ENCODE data around the gene TRIM44. TPM values are rescaled to one million over a fixed set of nuclear protein-coding genes. Genes with fewer than 3 reads are reported as not detected.

Gene TRIM44
- total RNA-seq, 1 donor from 2014 or later = 42.3 TPM

DNA sequence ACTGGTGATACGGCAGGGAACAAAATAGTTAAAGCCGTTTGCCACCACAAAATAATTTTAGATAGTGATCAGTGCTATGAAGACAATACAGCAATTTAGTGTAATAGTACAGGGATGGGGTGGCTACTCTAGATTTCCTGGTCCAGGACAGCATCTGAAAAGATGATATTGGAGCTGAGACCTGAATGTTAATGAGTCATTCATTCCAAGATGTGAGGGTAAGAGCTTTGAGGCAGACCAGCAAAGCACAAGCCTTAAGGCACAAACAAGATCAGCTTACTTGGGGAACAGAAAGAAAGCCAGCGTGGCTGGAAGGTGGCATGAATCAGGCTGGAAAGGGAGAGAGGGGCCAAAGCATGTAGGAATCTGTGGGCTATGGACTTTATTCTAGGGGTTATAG lies 132.3 kb downstream of the TRIM44 start:
- no peaks in the 10 kb centered on the region for H3K27me3 ChIP-seq (ENCODE audit: low read depth)
- TF ChIP-seq, protein P1, sequence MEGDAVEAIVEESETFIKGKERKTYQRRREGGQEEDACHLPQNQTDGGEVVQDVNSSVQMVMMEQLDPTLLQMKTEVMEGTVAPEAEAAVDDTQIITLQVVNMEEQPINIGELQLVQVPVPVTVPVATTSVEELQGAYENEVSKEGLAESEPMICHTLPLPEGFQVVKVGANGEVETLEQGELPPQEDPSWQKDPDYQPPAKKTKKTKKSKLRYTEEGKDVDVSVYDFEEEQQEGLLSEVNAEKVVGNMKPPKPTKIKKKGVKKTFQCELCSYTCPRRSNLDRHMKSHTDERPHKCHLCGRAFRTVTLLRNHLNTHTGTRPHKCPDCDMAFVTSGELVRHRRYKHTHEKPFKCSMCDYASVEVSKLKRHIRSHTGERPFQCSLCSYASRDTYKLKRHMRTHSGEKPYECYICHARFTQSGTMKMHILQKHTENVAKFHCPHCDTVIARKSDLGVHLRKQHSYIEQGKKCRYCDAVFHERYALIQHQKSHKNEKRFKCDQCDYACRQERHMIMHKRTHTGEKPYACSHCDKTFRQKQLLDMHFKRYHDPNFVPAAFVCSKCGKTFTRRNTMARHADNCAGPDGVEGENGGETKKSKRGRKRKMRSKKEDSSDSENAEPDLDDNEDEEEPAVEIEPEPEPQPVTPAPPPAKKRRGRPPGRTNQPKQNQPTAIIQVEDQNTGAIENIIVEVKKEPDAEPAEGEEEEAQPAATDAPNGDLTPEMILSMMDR (IDR thresholded peaks at IDR 0.05; ENCODE audit: borderline replicate concordance) = no peak
- H3K9me3 ChIP-seq (replicated peaks) = no peaks in the 10 kb centered on the region
- intact Hi-C loops (cut with micrococcal nuclease) = no loop called here
- no peak for DNase-seq
- peaks cover 54% of the 10 kb centered on the region for H3K4me1 ChIP-seq
- no peak overlapping the region for H3K27ac ChIP-seq (replicated peaks)
- H3K4me3 ChIP-seq = no peak overlapping the region
- H3K36me3 ChIP-seq = no peaks in the 10 kb centered on the region

DNA sequence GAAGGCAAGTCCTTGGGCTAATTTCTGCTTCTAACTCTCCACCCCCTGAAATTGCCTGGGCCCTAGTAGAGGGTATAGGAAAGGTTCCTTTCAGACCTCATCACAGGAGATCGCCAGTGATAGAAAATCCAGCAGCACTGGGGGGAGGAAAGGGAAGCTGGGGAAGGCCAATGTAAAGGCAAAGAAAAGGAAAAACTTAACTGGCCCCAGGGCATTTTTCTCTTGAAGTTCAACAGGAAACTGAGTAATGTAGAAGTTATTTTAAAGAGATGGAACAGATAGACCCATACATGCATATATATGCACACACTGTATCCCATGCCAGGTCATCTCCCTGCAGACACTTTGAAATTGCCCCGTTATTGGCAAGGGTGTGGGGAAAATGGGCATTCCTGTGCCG lies 134.0 kb downstream of the TRIM44 start:
- peaks cover 50% of the 10 kb centered on the region for H3K4me1 ChIP-seq
- H3K36me3 ChIP-seq = no peaks in the 10 kb centered on the region
- no peak overlapping the region for H3K27ac ChIP-seq (replicated peaks)
- H3K9me3 ChIP-seq (replicated peaks) = no peaks in the 10 kb centered on the region
- TF ChIP-seq, protein P1 (IDR thresholded peaks at IDR 0.05; ENCODE audit: borderline replicate concordance) = no peak
- intact Hi-C loops (cut with micrococcal nuclease) = no loop called here
- no peak overlapping the region for H3K4me3 ChIP-seq
- H3K27me3 ChIP-seq (ENCODE audit: low read depth) = no peaks in the 10 kb centered on the region
- DNase-seq = no peak

DNA sequence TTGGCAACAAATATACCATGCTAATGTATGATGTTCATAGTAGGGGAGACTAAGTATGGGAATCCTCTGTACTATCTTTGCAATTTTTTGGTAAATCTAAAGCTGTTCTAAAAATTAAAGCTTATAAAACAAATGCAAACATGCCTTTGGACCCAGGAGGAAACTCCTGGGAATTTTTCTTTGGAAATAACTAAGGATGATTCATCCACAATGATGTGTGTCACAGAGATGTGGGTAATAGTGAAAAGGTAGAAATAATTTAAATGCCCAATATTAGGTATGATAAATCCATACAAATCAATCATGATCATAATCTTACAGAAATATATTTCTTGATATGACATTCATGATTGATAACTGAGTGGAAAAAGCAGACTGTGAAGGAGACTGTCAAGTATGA lies 135.8 kb downstream of the TRIM44 start:
- no peak for DNase-seq
- Histone ChIP-seq H3K9me3 (replicated peaks) (no peaks in the 10 kb centered on the region), H3K27ac (replicated peaks) (no peak overlapping the region), H3K36me3 (no peaks in the 10 kb centered on the region), H3K4me3 (no peak overlapping the region), H3K4me1 (peaks cover 57% of the 10 kb centered on the region), H3K27me3 (ENCODE audit: low read depth) (no peaks in the 10 kb centered on the region)
- TF ChIP-seq, protein P1 (IDR thresholded peaks at IDR 0.05; ENCODE audit: borderline replicate concordance) = no peak
- intact Hi-C loops (cut with micrococcal nuclease) = no loop called here

DNA sequence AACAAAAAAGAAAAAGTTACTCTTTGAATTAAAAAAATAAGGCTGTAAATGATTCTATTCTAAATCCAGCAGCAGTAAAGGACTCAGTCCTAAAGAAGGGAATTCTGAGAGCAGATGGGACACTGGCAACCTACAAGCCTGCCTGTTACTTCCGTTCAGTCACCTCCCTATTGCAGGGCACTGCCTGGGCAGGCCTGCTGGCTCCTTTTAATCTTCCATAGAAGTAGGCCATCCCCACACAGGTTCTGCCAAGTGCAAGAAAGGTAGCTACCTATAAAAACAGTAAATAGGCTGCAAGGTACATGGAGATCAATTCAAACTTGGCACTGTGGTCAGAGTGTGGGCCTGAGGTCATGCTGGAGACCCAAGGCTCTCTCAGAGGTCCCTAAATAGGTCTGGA lies 136.4 kb downstream of the TRIM44 start:
- intact Hi-C loops (cut with micrococcal nuclease) = no loop called here

DNA sequence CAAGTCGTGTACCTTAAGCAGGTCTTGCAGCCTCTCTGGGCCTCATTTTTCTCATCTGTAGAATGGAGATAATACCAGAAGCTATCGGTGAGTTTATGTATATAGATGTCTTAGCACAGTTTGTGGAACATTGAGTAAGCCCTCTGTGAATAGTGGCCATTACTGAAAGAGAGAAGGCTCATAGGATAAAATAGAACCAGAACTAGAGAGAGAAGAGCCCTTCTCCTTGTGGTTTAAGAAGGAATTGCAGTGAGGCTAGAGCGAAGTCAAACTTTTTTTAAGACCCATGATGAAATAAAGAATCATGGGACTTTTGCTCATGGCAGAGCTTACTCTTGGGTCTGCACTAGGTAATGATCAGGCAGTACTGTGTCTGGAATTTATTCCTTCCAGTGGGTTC lies 137.1 kb downstream of the TRIM44 start:
- no peak overlapping the region for H3K4me3 ChIP-seq
- H3K27ac ChIP-seq (replicated peaks) = no peak overlapping the region
- no peak for DNase-seq
- TF ChIP-seq, protein P1 (IDR thresholded peaks at IDR 0.05; ENCODE audit: borderline replicate concordance) = no peak
- no peaks in the 10 kb centered on the region for H3K9me3 ChIP-seq (replicated peaks)
- no peaks in the 10 kb centered on the region for H3K36me3 ChIP-seq
- intact Hi-C loops (cut with micrococcal nuclease) = no loop called here
- no peaks in the 10 kb centered on the region for H3K27me3 ChIP-seq (ENCODE audit: low read depth)
- H3K4me1 ChIP-seq = peaks cover 70% of the 10 kb centered on the region

More for the DNA sequence above, 136.4 kb downstream of the TRIM44 start:
- Histone ChIP-seq H3K9me3 (replicated peaks) (no peaks in the 10 kb centered on the region), H3K27ac (replicated peaks) (no peak overlapping the region), H3K4me1 (peaks cover 63% of the 10 kb centered on the region), H3K4me3 (no peak overlapping the region), H3K36me3 (no peaks in the 10 kb centered on the region), H3K27me3 (ENCODE audit: low read depth) (no peaks in the 10 kb centered on the region)
- TF ChIP-seq, protein P1 (IDR thresholded peaks at IDR 0.05; ENCODE audit: borderline replicate concordance) = no peak
- no peak for DNase-seq
